Daoy (cell line): ENCODE measurements around the gene MAGED1. TPM values are rescaled to one million over a fixed set of nuclear protein-coding genes. Genes with fewer than 3 reads are reported as not detected.
"Not testable (repeated sequence)": the region's sequence is repeated elsewhere in the genome, so short reads cannot be mapped to it uniquely, and the experiment has no call there.

Experiments
- DNase-seq: peaks from one replicate; pipeline ENCODE4 v3.0.0-alpha.2; 2015; ENCODE audit warnings: low read depth
- total RNA-seq: library from RNA; depleted of rRNA; stranded (reverse); fragments of >200 nt; shearing (Covaris generic); gene quantifications from 2 replicates; pipeline ENCODE4 v1.2.3, GENCODE V29; 2014; rRNA removed

The MAGED1 gene
- total RNA-seq, 1 experiment from 2014 or later, result 105 TPM

DNA sequence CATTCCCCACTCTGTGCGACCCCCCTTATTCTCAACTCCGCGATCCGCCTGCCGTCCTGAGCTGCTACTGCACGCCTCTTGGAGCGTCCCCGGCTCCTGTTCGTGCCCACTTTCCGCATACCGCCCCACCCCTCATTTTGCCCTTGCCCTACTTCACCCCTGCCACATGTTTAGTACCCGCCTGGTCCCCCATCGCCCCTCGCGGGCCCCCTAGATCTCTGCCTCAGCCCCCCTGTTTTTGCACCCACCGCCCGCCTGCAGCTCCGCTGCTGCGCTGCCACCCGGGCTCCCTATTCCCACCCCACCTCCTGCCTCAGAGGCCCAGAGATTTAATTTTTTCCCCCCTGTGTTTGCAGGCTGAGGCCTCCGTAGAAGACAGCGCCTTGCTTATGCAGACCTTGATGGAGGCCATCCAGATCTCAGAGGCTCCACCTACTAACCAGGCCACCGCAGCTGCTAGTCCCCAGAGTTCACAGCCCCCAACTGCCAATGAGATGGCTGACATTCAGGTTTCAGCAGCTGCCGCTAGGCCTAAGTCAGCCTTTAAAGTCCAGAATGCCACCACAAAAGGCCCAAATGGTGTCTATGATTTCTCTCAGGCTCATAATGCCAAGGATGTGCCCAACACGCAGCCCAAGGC is 1.4 kb downstream of the MAGED1 start:
- DNase-seq, result peak; percentile 6

DNA sequence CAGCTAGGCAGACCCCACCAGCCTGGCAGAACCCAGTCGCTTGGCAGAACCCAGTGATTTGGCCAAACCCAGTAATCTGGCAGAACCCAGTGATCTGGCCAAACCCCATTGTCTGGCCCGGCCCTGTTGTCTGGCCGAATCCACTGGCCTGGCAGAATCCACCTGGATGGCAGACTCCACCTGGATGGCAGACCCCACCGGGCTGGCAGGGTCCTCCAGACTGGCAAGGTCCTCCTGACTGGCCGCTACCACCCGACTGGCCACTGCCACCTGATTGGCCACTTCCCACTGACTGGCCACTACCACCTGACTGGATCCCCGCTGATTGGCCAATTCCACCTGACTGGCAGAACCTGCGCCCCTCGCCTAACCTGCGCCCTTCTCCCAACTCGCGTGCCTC is 3.2 kb downstream of the MAGED1 start:
- DNase-seq, result no peak

DNA sequence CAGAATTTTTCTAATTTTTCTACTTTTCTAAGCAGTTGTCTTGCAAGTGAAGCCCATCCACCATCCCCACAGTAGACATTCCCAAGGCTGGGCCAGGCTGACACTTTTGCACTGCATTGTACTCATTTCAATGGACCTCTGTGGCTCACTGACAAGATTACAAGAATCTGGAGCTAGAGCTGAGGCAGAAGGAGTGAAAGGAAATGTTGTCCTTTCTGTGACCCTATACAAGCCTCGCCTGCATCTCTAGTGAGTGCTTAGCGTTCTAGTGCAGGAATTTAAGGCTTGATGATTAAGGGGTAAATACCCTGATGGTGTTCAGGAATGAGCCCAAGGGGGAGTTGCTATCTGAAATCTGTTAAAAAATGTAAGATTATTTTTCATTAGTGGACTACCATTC is 6.3 kb downstream of the MAGED1 start:
- DNase-seq, result no peak

DNA sequence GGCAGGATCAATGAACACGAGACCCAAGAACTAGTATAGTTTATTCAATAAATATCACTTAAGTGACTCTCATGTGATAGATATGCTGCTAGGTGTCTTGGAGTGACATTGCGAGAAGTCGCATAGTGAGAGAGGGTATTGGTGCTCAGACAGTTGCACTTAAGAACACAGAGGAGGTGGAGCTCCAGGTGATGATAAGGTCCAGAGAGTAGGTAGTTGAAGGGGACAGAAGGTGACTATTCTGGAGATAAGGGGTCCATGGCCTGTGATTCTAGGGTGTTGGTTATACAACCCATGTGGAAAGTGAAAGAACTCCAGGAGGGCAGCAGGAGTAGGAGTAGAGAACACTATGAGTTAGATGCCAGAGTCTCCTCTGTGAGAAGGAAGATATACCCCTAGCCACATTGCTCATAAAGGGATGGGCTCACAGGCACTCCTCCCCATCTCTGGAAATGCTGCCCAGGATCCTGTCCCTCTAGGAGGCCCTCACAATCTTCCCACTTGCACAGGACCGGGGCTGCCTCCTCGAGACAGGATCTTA is 9.2 kb downstream of the MAGED1 start:
- DNase-seq, result no peak

DNA sequence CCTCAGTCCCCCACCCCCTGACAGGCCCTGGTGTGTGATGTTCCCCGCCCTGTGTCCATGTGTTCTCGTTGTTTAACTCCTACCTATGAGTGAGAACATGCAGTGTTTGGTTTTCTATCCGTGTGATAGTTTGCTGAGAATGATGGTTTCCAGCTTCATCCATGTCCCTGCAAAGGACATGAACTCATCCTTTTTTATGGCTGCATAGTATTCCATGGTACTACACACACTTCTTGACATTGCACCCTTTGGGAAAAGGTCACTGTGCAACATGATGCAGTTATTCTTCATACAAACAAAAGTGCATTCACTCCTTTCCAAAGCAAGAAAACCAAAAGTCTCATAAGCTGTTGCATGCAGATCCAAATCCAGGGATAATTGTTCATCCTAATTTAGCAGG is 11.7 kb downstream of the MAGED1 start:
- DNase-seq, result not testable (repeated sequence)

DNA sequence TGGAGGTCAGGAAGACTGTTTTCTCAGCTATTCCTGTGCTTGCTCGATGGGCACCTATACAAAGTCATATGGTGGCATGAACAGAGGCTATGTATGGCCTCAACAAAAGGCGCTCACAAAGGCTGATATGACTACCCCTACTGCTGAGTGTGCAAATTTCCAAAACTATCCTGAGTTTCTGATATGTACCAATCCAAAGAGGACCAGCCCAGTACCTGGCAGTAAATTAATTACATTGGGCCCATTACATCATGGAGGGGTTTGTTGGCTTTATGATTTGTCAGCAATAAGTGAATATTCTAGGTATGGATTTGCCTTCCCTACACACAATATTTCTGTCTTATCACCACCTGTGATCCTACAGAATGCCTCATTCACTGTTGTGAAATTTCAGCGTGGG is 12.3 kb downstream of the MAGED1 start:
- DNase-seq, result no peak

DNA sequence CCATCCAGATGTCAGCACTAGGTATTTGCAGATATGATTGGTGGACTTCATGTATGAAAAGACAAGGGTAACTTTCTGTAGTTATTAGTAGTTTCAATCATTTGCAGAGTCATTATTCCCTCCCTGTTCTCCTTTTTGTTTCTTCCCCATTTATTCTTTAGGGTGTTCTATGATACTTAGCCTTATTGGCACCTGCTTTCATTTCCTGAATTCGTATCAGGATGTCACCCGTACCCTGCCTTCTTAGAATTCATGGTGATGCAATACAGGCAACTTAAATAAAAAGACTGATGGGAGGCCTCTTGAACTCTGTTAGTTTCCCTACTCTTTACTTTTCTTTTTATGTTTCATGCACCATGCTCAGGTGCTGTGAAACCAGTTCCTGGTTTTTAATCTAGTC is 24.2 kb downstream of the MAGED1 start:
- DNase-seq, result no peak

DNA sequence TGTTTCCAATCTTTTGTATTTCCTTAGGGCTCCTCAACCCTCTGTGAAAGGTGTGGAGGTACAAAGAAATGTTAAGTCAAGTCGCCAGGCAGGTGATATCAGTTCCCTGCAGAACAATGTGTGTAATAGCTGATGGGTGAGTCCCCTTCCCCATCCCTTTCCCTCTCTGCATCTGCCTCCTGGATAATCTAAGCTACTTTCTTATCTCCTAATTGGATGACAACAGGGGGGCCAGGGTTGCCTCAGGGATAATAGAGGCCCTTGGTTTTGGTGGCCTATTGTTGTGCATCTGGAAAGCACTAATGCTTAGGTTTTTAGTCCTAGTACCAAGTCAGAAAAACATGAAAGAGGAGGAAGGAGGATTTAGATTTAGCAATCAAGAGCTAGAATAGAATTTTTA is 29.1 kb downstream of the MAGED1 start:
- no peak for DNase-seq

DNA sequence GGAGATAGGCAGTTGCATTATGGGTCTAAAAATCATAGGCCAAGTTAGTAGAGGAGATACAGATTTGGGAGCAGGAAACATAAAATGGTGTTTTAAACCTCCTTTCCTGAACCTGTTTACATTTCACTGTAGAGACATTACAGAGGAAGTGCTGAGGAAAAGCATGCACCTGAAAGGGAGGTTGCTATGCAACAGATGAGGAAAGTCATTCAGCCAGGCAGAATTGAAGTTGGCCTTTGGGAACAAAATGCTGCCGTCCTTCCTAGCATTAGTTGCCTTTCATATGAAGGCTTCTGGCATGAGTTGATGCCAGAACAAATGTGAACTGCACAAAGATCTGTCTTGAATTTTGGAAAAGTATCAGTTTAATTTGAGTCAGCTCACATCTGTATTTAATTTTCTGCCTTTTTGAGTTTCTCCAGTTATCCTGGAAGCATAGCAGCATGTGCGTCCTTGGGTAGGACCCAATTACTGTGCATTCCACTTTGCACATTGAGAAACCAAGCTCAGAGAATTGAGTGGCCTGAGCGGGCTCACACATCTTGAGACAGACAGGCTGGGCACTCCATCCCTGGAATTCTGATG is 38.2 kb downstream of the MAGED1 start:
- DNase-seq, result no peak

Other genes with a start within 250 kb of the MAGED1 start
- gene CENPVL2, start 210.8 kb upstream of the MAGED1 start, total RNA-seq, result 0.34 and 1.2 TPM in 2 replicates
- gene CENPVL1, start 183.1 kb upstream of the MAGED1 start, total RNA-seq, result 0.34 and 1.2 TPM in 2 replicates
- 7.1 and 7.5 TPM in 2 replicates for gene GSPT2, start 150.2 kb upstream of the MAGED1 start, total RNA-seq
- 3.5 and 25.1 TPM in 2 replicates for gene MAGED4B, start 175.6 kb downstream of the MAGED1 start, total RNA-seq